NCI-H2107 treated with DMSO at 0.1 percent for 48 hours (cell line): Measurements from ENCODE around the gene NOTCH3.

Experiments
- DNase-seq: peaks from one replicate; lab custom pipeline; 2025; ENCODE audit not compliant: unreplicated experiment; lab: John Stamatoyannopoulos, UW

The NOTCH3 gene

DNA sequence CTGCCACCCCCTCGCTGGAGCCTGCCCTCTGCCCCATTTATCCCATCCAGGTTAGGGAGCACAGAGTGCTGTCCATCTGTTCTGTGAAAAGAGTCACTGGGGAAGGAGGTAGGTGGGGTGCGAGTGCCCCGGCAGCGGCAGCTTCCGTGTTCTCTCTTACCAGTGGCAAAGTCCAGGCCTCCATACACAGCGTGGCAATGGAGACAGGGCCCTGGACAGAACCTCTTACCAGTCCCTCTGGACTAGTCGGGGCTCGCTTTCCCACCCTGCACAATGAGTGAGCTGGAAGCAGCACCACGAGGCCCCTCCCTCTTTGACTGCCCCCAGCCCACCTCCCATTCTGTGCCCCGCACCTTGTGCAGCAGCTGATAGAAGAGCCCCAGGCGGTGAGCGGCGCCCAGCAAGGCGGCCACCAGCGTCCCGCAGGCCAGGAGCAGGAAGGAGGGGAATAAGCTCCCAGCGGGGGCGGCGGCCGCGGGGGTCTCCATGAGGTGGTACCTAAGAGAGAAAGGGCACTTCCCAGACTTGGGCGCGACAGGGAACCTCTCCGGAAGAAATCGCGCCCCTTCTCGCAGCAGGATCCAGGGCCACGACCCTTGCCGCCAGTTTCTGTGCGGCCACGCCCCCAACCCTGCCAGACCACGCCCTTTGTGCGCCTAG, 76.1 kb downstream of the NOTCH3 start:
- no peak for DNase-seq

DNA sequence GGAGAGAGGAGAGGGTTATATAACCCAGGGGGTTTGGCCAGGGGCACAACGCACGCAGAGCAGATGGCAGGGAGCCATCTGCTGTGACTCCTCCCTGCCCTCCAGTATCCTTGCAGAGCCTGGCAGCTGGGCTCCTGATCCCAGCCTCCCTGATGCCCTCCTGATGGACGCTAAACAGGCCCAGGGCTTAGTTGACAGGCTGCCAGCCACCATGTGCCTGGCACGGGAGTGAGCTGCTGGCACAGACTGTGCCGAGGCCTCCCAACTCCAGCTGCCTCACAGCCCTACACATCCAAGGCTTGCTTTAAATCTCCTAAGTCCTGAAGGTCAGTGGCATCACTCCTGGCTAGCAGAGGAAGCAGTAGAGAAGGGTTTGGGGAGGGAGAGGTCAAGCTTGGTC, 76.9 kb downstream of the NOTCH3 start:
- DNase-seq = no peak

DNA sequence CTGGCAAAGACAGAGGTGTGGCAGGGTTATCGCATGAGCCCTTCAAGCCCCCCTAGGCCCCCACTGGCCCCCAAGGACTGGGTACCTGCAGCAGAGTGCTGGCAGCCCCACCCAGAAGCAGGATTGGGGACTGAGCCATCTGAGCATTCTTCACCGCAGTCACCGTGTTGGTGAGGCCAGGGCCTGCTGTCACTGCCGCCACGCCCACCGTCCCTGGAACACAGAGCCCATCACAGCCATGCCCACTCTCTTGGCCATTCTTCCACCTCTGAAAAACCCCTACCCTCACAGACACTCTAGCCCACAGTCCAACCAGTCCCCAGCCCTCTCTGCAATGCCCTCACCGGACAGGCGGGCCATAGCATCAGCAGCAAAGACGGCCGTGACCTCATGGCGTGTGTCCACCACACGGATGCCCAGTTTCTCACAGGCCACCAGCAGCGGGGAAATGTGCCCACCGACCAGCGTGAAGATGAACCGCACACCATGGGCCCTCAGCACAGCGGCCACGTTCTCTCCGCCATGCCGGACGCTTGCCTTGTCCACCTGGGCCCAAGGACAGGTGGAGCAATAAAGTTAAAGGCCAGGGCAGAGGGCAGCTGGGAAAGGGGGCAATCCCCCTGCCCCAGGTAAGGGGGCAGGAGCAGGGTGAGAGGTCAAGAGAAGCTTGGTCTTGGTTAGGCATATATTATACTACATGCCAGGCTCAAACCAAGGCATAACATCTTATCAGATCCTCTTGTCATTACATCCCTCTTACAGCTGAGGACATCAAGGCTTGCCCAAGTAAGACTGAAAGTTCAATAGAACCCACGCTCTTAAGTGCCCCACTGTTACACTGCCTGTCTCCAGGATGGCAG, 77.5 kb downstream of the NOTCH3 start:
- no peak for DNase-seq

DNA sequence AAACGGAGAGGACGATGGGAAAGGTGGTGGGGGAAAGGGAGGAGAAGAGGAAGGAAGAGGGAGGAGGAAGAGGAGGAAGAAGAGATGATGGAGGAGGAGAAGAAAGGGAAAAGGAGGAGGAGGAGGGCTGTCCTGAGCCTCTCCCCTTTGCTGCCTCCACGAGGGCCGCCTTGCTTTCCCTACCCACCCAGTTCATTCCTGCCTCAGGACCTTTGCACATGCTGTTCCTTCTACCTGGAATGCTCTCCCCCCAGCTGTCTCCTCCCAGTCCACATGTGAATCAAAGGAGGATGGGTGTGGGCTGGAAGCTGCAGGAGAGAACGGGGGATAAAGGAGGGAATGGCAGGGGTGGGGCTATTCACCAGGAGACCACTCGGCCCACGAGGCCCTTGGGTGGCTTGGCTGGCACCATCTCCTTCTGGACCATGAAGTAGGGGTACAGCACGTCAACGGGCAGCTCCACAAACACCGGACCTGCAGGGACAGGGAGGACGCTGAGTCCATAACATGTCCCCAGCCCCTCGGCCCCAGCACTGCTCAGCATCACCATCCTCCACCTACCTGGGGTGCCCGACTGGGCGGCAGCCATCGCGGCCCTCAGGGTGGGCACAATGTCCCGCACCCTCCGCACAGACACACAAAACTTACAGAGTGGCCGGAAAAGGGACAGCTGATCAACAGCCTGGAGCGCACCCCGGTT, 78.3 kb downstream of the NOTCH3 start:
- DNase-seq = no peak

DNA sequence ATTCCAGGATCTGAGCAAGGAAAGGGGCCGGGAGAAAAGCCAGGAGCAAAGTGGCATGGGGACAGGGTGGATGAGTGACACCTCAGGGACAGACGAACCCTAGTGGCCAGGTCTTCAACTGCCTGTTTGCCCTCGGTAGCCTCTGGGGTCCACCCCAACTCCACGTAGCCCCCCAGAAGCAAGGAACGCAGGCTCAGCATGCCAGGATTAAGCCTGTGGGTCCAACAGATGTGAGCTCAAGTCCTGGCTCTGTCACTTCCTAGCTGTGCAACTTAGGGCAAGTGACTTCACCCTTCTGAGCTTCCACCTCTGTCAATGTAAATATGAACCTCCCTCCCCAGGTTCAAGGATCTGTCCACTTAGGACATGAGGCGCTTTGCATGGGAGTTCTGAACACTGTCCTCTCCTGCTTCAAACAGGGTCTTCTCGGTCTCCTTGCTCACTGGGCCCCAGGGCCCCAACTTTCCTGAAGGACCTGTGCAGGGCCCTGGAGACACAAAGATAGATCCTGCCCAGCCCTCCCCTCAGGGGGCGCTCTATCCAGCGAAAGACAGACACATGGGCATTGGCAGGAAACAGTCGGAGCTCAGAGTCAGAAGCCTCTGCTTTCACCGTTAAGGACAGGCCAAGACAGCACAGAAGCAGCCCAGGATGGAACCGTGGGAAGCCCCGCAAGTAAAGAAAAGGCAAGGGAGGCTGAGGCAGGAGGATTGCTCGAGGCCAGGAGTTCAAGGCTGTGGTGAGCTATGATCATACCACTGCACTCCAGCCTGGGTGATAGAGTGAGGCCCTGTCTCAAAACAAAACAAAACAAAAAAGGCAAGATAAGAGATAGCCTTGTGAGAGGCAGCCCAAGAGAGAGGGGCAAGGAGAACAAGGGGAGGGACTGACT, 80.4 kb downstream of the NOTCH3 start:
- DNase-seq = no peak

DNA sequence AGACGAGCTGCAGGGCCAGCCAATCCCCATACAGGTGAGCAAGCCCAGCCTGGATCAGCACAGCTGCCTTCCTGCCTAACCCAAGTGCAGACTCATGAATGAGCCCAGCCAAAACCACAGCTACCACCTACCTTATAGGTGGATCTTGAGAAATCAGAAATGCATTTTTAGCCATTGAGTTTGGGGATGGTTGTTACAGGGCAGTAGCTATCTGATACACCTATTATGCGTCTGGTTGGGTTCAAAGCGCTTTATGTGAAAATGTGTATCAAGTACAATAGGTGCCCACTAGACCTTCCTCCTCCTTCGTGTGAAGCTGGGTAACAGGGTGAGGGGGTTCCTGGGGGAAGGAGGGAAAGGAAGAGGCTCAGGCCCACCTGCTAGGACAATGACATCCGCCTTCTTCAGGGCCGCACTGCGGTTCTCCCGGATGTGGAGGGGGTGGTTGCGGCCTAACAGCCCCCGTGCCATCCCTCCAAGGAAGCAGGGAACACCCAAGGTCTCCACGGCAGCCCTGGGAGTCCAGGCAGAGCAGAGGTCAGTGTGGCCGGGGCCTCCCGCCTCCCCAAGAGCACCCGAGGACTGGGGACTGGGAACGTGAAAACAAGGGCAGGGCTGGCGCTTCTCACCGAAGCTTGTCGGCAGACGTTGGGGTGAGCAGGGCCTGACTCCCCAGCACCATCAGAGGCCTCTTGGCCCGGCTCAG, 81.9 kb downstream of the NOTCH3 start:
- no peak for DNase-seq

DNA sequence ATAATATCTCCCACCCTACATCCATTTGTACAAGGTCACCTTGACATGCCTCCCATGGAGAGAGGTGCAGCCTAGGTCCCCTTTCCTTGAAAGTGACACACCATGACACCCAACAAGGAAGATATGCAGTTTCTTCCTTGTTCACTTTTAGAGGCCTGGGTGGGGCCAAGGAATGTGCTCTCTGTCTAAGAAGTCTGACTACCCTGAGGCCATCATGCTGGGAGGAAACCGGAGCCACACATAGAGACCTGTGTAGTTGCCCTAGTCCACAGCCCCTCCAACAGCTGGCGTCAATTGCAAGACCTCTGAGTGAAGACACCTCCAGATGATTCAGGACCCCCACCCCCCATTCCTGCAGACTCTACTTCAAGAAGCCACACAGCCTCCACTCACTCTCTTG, 82.5 kb downstream of the NOTCH3 start:
- DNase-seq = no peak

DNA sequence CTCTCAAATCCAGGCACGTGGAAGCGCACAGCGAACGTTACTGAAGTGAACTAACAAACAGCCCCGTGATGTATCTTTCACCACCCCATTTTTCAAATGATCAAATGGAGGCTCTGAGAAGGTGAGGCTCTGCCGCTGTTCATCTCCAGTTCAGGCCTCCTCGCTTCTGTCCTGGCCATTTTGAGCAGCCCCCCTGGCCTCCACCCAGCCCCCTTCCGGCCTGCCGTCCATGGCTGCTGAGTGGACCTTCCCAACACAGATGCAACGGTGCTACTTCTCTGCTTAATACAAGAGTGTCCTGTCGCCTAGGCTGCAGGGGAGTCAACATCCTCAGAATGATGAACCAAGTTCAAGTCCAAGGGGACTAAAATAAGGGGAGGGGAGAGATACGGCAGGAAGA, 83.9 kb downstream of the NOTCH3 start:
- DNase-seq = no peak

DNA sequence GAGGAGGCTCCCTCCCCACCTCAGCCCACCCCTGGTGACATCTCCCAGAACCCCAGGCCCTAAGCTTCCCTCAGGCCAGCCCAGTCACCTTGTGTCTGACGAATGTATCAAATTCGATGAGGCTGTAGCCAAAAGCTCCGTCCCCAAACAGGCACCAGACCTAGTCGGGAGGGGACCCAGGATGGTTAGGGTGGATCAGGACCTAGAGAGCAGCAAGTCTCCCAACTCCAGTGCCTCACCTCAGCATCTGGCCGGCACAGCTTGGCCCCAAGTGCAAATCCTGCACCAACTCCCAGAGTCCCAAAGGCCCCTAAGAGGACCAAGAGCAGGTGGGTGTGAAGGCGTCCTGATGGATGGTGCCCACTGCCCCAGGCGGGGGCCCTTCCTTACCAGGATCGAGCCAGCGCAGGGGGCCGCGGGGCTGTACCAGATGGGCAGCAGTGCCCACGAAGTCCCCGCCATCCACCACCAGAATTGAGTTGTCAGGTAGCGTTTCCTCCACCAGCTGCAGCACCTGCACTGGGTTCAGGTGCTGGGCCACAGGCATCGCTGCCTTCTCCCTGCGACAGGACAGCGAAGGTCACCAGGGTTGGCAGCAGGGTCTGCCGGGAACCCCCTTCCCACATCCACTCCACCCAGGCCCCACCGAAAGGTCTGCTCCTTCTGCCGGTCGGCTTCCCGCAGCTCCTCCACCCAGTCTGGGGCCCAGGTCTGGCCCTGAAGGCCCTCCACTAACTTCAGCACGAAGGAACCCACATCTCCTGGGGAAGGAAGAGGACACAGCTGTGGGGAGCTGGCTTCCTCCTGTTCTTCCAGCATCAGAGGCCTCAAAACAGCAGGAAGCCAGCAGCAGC, 84.8 kb downstream of the NOTCH3 start:
- DNase-seq = no peak

DNA sequence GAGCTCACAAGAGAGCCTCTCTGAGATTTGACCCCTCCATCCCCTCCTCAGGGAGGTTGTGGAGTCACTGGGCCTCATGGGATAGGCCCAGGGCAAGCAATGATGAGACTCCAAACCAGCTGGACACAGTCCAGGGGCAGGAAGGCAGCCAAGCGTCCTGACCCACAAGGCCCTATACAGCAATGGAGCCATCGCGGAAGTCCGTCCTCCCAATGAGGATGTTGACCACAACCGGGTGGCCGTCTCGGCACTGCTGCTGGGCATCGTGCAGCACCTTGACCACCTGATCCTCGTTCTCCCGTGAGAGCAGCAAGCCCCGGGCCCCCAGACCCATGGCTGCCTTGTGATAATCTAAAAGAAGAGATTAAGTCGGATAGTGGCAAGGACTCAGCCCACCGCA, 85.7 kb downstream of the NOTCH3 start:
- no peak for DNase-seq

DNA sequence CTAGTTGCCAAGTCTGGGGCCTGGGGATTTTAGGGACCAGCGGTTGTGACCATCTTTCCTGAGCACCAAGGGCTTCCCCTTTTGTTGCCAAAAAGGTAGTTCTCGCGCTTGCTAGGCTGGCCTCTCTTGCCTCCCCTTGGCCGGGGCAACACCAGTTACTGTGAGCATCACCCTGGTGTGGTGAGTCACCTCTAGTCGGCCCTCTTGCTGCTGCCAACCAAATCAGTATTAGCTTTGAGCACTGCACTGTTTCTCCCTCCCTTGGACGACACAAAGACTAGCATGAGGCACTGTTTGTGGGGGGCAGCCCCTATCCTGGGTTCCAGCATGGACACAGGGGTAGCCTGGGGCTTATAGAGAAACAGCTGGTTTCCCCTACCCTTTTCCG, 86.6 kb downstream of the NOTCH3 start:
- no peak for DNase-seq

DNA sequence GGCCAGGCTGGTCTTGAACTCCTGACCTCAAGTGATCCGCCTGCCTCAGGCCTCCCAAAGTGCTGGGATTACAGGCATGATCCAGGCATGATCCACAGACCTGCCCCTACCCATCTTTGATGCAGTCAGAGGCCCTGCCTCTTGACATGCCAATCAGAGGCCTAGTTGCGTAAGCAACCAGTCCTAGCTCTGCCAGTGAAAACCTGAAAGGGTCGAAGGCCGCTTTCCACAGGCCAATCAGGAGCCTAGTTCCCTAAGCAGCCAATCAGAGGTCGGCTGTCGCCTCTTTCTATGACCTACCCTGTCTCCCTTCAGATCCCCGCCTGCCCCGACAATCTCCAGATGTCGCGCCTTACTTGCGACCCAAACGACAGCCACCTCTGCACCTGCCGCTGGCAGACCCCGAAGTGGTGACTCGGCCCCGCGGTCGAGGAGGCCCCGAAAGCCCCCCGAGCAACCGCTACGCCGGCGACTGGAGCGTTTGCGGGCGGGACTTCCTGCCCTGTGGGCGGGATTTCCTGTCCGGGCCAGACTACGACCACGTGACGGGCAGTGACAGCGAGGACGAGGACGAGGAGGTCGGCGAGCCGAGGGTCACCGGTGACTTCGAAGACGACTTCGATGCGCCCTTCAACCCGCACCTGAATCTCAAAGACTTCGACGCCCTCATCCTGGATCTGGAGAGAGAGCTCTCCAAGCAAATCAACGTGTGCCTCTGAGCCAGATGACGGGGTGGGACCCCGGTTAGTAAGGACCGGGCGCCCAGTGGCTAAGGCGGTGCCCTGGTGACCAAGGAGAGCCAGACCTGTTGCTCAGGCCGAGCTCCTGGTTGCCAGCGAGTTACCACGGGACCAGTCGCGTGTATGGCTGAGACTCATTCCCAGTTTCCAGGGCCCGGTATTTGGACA, 87.3 kb downstream of the NOTCH3 start:
- DNase-seq = no peak

DNA sequence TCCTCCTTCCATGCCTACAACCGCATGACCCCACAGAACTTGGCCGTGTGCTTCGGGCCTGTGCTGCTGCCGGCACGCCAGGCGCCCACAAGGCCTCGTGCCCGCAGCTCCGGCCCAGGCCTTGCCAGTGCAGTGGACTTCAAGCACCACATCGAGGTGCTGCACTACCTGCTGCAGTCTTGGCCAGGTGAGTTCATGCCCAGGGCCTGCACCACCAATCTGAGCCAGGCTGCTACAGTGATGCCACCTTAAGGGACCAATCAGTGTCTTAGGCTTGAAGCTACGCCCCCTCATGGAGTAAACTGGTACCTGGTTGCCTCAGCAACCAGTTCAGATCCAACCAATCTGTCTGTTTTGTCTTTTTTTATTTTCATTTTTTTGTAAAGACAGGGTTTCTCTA, 88.4 kb downstream of the NOTCH3 start:
- DNase-seq = no peak

DNA sequence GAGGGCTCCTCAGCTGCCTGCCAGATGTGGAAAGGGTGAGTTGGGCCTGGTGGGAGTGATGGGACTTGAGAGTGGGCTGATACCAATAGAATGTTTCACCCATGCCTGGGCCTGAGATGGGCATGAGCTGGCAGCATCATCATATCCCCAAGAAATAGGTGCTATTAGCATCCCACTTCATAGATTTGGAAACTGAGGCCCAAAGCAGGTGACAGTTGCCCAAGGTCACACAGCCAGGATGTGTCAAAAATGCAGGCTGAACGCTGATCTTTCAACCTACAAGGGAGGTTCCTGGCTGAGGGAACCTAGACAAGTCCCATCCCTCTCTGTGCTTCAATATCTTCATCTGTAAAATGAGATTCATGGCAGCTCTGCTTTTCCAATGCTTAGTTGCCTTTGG, 89.0 kb downstream of the NOTCH3 start:
- DNase-seq = no peak

DNA sequence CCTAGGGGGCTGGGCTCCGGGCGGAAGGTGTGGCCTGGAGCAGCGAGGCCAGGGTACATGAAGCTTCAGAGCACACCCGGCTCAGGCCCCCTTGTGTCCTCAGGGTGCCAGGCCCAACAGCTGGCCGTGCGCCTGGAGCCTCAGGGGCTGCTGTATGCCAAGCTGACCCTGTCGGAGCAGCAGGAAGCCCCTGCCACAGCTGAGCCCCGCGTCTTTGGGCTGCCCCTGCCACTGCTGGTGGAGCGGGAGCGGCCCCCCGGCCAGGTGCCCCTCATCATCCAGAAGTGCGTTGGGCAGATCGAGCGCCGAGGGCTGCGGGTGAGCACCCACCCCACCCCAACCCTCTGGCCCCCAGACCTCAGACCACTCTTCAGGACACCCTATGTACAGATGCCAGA, 90.4 kb downstream of the NOTCH3 start:
- DNase-seq = no peak

DNA sequence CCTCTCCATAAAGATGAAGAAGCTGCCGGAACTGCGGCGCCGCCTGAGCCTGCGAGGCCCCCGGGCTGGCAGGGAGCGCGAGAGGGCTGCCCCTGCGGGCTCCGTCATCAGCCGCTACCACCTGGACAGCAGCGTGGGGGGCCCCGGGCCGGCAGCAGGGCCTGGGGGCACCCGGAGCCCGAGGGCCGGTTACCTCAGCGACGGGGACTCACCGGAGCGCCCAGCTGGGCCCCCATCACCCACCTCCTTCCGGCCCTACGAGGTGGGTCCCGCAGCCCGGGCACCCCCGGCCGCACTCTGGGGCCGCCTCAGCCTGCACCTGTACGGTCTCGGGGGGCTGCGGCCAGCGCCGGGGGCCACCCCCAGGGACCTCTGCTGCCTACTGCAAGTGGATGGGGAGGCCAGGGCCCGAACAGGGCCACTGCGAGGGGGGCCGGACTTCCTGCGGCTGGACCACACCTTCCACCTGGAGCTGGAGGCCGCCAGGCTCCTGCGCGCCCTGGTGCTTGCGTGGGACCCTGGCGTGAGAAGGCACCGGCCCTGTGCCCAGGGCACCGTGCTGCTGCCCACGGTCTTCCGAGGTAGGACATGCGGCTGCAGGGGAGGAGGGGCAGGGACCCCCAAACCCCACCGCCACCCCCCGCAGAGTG, 90.9 kb downstream of the NOTCH3 start:
- DNase-seq = no peak
